K562 (cell line): ENCODE results near the gene LRRC74B. TPM values are rescaled to one million over a fixed set of nuclear protein-coding genes. Genes with fewer than 3 reads are reported as not detected.

Experiments
- BACH1 ChIP-seq: fragments of 200-800 bp; sonication (Bioruptor generic); IDR thresholded peaks from 2 replicates; pipeline ENCODE4 v1.6.1; 2016; ENCODE audit warnings: missing genetic modification characterization, missing compliant biosample characterization
- HNRNPL ChIP-seq: fragments of 200-400 bp; formaldehyde crosslinking; IDR thresholded peaks from 2 replicates; pipeline ENCODE4 v1.6.1; 2017; ENCODE audit warnings: low read depth, mild to moderate bottlenecking, low read length
- REST ChIP-seq, 2 experiments: fragments of 450-650 bp; formaldehyde crosslinking in 1 of 2; IDR thresholded peaks; 2 replicates each; pipeline versions ENCODE4 v1.4.0 to v1.6.1; 2014 to 2020; ENCODE audit warnings: mild to moderate bottlenecking in 2 of 2, borderline replicate concordance in 1 of 2, low read depth in 1 of 2
- SMAD3 ChIP-seq: fragments of 450-650 bp; formaldehyde crosslinking; conservative IDR thresholded peaks from 2 replicates; pipeline ENCODE4 v1.4.0; 2020; ENCODE audit warnings: mild to moderate bottlenecking
- THAP12 ChIP-seq: fragments of 250-450 bp; sonication (Bioruptor Pico); IDR thresholded peaks from 2 replicates; pipeline ENCODE4 v1.9.0; 2021; ENCODE audit warnings: mild to moderate bottlenecking, inconsistent platforms
- ZNF280A ChIP-seq: fragments of 450-650 bp; IDR thresholded peaks from 2 replicates; pipeline ENCODE4 v1.6.1; 2018; ENCODE audit warnings: mild to moderate bottlenecking, low read depth; ENCODE audit not compliant: partially characterized antibody
- polyA plus RNA-seq, 8 experiments: library from polyadenylated mRNA; depleted of rRNA in 4 of 8; stranded (reverse) in 5 of 8; unstranded in 3 of 8; fragments of >200 nt; fragmentation: Nextera tagmentation in 2 of 8; fragmentation: Illumina TruSeq in 1 of 8; extraction: Ambion mirVana in 2 of 8; extraction: Trizol in 1 of 8; gene quantifications; 2 replicates each; pipeline versions ENCODE4 v1.2.1 to v1.2.3, GENCODE V29; 2011 to 2014; ENCODE audit warnings: inconsistent platforms in 1 of 8, missing spikeins in 1 of 8
- total RNA-seq, 7 experiments: library from RNA; depleted of rRNA in 6 of 7; stranded (reverse); fragments of >200 nt in 6 of 7; fragmentation: Illumina TruSeq in 2 of 7; extraction: Trizol in 2 of 7; gene quantifications; 2 replicates each; pipeline versions ENCODE4 v1.2.1 to v1.2.3, GENCODE V29; 2011 to 2021; ENCODE audit warnings: low replicate concordance in 1 of 7

LRRC74B gene
- total and polyA plus RNA-seq, 9 of the 15 experiments (the other 6 are each of a cell fraction or from before 2014, with no cell fraction given): not detected

GRCh38 chr22:21012446-21013407 lies 33.0 kb upstream of the LRRC74B start (continued):
- peak; percentile 83 for TF ChIP-seq THAP12
- TF ChIP-seq SMAD3 (CRISPR knock-in tag): no peak
- TF ChIP-seq REST (IDR thresholded peaks at IDR 0.05; ENCODE audit: borderline replicate concordance): no peak
- TF ChIP-seq REST (CRISPR knock-in tag; IDR thresholded peaks at IDR 0.05; ENCODE audit: low read depth): 0 out of 2 replicates have a peak, but pooled peaks have one; percentile 25
- no peak for TF ChIP-seq ZNF280A
- TF ChIP-seq BACH1 (tag): no peak
- 0 out of 2 replicates have a peak, but pooled peaks have one; percentile 18 for TF ChIP-seq HNRNPL
